GM19468 (cell line): ENCODE measurements around the gene NR6A1.

ENCODE experiments used
- ATAC-seq: cut with Tn5 transposase; IDR thresholded peaks from one replicate; pipeline ENCODE4 v1.9.1; 2021; ENCODE audit warnings: mild to moderate bottlenecking, moderate library complexity, moderate number of reproducible peaks; ENCODE audit not compliant: unreplicated experiment; ENCODE audit errors: extremely low read depth

NR6A1 gene

DNA sequence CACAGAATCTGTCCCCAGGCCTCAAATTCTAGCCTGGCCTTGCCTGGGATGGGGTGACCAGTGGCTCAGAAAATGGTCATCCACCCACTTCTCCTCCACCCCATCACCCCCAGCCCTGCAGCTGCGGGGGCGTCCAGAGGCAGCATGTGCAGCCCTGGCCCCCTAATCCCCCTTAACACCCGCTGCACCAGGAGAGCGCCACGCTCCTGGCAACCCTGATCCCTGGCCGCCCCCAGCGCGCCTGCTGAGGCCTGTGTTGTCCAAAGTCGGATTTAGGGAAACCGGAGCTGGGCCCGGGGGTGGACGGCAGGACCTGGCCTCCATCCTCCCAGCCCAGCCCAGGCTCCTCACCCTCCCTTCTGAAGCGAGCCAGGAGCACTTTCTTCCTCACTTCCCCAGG, 285.9 kb downstream of the NR6A1 start:
- ATAC-seq: no peak

DNA sequence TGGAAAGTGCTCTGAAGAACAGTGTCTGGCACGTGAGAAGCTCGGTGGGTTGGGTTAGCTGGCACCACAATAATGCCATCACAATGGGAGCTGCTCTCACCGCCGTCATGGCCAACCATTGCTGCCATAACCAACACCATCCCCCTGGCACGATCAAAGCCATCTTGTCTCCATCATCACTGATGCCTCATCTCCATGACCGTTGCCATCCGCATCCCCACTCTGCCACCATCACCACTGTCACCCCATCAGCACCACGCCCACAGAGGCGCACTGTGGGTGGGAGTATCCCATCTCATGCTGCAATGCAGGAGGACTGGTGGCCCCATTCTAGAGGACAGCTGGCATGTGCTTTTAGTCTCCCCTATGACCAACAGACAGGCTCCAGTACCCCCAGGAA, 287.6 kb downstream of the NR6A1 start:
- no peak for ATAC-seq

DNA sequence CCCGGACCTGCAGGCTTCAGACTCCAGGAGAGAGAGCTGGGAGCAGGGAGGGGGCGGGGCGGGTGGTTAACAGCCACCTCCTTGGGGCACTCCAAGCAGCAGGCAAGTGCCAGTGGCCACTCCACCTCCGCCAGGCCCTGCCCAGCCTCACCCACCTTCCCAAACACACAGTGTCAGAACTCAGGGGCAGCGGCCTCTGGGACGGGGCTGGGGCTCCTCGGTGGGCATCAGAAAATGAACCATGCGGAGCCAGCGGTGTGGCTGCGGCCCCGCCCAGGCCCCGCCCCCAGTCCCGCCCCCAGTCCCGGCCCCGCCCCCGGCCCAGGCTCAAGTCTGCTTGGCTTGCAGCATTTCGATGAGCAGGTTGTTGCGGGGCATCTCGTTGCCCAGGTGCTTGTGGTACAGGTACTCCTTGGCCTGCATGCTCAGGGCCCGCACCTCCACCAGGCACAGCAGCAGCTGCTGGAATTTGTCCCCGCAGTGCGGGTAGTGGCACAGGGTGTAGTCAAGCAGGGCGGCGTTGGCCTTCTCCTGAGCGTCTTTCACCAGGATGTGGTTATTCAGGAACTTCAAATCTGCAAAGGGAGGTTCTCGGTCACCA, 288.6 kb downstream of the NR6A1 start:
- no peak for ATAC-seq

DNA sequence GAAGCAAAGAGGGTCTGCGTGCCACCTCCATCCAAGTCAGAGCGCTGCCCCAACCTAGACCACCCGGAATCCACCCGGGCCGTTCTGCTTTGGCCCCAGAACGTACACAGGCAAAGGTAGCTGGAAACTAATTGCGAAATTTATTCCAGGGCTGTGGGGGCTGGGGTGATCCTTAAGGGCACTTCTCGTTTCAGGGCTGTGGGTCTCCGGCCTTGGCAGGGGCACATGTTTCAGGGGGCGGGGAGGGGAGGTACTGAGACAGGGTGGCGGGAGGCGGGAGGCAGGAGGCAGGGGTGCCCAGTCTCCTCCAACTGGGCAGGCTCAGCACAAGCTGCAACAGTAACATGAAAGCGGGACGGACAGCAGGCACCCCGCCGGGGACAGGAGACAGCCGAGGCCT, 290.0 kb downstream of the NR6A1 start:
- no peak for ATAC-seq

DNA sequence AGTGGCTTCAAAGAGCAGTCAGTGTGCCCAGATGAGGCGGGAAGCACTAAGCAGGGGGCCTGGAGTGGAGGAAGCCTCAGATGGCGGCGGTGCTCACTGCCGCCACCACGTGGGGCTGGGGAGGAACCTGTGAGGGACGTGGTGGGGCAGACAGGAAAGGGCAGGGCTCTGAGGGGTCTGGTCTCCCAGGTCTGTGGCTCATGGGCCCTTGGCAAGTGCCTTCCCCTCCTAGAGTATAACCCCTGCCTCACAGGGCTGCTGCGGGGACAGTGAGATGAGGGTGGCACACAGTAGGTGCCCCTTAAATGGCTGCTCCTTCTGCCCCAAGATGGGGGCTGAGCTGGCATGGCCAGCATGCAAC, 290.5 kb downstream of the NR6A1 start:
- ATAC-seq: no peak

DNA sequence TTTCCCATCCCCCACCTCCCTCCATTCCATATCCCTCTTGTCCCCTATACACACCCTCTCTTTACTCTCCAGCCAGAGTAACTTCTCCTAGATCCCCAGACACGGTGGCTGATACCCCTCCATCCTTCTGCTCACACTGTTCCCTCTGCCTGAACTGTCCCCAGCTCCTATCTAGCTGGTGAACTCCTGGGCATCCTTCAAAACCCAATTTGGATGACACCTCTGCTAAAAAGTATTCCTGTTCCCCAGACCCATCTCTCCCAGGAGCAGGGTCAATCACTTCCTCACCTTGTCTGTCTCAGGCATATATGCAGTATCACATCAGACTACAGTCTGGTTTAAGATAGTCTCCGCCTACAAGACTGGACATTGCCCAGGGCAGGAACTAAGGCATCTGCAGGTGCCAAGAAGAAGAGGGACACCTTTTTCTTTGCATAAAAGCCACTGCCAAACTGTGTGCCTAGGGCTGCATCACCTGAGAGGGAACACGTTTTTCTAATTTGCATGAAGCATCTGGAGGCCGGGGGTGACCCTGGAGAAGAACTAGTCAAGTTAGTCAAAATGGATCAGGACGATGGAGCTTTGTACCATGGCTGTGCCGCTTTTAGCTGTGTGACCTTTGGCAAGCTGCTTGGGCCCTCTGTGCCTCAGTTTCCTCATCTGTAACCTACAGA, 291.0 kb downstream of the NR6A1 start:
- ATAC-seq: no peak

DNA sequence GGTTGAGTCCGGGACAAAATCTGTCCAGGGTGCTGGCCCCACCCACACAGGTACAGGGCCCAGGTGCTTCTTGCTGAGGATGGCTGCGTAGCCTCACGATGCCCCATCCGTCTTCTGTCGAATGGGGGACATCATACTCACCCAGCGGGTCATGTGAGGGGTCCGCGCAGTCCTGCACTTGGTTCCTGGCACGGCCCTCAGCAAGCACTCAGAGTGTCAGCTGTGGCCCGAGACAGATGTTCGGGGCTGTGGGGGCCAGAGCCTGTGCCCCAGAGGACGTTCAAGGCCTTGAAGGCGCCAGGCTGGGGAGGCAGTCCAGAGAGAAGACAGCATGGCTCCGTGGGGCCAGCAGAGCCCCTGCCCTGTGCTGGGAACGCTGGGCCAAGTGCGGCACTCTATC, 291.7 kb downstream of the NR6A1 start:
- no peak for ATAC-seq

DNA sequence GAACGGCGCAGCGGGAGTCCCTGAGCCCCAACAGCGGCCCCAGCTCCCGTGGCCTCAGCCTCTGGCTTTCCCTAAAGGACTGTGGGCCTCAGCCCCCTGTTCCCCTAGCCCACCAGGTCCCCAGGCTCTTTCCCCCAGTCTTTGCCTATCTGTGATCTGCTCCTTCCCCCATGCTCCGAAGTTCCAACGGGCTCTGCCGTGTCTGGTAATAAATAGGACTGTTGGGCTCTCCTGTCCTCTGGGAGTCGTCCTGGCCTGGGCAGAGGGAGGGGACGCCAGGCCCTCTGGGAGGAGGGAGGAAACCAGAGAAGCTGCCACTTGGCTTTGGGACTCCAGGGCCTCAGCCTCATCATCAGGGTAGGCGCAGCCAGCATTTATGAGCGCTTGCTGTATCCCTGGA, 292.8 kb downstream of the NR6A1 start:
- no peak for ATAC-seq

DNA sequence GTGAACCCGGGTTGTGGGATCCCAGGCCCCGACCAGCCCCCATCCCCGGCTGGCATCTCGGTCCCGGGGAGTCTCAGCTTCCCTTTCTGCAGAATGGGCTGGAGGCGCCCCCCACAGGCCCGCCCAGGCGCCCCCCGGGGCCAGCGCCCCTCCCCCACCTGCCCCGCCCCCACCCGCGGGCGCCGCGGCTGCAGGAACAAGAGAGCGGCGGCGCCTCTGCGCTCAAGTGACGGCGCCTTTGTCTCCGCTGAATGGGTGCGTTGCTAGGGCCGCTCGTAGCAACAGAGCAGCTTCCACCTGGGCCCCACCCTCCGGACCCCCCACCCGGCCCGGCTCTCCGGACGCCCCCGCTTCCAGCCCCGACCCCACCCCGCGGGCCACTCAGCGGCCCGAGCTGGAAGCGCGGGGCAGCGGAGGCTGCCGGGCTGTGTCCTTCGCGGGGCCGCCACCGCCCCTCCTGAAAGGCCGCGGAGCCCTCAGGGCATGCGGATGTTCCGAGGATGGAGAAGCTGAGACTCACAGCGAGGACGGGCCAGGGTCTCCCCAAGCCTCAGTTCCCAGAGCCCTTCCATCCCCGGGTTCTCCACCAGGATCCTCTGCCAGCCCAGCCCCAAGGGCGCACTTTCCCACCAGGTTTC, 293.3 kb downstream of the NR6A1 start:
- no peak for ATAC-seq

DNA sequence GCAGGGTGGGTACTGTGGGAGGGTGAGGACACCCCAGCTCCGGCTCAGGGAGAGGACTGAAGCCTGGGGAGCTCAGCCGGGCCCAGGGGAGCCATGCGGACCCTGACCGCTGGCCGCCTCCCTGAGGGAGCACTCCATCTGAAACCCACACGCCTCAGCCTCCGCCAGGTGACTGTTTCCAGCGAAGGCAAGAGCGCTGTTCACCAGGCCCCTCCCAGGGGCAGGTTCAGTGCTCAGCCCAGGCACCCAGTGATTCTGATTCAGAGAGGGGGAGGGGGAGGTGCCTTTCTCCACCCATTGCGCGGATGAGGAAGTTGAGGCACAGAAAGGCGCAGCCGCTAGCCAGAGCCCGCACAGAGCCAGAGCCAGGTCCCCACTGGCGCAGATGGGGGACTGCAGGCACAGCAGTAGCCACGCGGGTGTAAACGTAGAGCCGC, 293.9 kb downstream of the NR6A1 start:
- ATAC-seq: no peak

DNA sequence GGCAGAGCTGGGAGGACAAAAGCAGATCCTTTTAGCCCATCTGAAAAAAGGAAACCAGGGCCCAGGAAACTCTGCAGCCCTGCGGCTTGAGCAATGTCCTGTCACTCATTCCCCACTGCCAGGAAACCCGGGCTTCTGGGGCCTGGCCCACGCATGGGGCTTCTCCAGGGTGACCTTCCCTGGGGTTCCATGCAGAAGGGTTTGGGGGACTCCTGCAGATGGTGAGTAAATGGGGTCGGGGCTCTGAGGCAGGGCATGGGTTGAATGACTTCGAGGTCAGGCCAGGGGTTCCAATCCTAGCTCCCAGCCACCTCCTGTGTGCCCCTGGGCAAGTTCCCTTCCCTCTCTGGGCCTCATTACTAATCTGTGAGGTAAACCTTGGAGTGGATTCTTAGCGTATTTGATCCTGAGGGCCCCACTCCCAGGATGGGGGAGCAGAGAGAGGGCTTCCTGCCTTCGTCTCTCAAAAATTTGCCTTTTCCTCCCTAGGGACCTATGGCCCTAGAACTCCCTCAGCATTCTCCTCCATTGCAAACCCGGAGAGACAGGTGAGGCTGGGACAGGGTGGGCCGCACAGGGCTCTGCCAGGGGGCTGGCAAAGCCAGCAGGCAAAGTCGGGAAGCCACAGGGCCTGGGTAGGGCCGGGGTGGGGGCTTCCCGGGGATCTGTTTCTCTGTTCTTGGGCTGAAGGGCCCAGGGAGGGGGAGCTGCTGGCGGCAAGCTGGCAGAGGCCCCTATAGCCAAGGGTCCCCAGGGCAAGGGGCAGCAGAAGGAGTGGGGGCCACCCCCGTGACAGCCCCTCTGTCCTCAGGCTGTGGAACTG, 295.0 kb downstream of the NR6A1 start:
- ATAC-seq: no peak

DNA sequence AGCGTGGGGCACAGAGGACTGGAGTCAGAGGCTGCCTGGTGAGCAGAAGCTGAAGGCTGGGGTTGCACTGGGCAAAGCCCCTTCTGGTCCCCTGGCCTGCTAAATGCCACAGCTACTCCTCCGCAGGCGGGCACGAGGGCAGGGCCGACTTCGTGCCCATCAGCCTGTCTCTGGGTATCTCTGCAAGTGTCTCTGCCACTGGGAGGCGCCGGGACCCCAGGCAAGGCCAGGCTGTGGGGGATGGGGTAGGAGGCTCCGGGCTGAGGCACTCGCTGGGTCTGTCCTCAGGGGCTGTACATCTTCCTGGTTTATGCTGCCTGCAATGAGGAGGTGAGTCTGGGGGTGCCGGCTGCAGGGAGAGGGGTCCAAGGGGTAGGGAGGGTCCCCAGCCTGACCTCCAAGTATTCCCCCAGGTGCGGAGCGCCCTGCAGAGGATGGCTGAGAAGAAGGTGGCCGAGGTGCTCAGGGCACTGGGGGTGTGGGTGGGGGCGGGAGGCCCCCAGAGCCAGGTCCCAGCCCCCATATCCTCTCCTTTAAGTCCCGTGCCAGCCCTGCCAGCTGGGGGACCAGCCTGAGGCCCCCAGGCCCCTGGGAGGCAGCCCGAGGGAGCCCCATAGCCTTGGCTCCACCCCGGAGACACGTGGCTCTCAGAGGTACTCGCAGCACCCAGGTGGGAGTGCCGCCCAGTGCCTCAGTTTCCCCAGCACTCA, 295.8 kb downstream of the NR6A1 start:
- ATAC-seq: no peak

DNA sequence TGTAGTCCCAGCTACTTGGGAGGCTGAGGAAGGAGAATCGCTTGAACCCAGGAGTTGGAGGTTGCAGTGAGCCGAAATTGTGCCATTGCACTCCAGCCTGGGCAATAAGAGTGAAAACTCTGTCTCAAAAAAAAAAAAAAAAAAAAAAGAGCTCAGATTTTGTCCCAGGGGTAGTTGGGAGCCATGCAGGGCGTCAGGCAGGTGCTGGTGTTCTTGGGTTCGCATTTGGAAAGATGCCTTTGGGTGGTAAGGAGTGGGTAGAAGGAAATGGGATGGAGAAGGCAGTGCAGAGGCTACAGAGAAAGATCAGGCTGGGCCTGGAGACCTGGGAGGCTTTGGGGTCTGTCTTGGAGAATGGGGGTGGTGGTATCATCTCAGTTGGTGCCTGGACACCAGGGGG, 297.0 kb downstream of the NR6A1 start:
- ATAC-seq: no peak

DNA sequence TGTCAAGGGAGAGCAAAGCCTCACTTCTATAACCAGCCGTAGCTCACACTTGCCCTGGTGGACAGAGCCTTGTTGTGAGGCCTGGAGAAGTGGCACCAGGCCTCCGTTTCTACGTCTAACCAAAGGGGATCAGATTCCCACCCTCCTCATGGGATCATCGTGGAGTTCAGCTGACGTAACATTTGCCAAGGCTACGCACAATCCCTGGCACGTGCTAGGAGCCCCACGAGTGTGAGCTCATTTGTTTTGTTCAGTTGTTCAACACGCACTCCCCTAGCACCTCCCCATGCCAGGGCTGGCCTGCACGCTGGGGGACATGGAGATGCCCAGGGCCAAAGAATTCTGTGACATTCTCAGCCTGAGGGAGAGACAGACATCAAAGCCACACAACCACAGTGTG, 297.8 kb downstream of the NR6A1 start:
- no peak for ATAC-seq

DNA sequence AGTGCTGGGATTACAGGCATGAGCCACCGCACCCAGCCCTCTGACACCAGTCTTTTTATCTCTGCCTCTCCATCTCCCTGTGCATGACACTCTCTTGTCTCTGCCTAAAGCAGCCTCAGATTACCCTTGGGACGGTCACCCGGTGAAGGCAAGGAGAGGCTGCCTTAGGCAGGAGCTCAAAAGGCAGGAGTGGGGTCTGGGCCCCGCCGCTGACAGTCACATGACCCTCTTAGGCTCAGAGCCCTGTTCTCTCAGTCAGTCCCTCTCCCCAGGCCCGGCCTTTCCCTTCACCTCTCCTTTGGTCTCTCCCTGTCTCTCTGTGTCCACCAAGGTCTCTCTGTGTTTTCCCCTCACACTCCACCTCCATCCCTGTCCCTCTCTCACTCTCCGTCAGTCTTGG, 298.3 kb downstream of the NR6A1 start:
- ATAC-seq: no peak

DNA sequence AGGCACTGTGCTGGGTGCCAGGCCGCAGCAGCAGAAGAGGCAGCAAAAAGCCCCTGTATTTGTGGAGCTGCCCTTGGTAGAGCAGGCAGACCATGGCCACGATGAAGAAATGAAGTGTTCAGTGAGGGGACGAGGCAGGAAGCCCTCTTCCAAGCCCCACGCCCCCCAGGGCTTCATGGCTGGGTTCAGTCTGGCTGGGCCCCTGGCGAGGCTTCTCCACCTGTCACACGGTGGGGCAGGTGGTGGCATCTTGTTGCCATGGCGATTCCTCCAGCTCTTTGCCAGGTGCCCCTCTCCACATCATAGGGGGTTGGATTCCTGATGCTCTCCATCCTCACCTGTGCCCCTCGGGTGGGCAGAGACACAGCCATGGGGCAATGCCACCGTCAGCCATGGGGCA, 299.4 kb downstream of the NR6A1 start:
- no peak for ATAC-seq

DNA sequence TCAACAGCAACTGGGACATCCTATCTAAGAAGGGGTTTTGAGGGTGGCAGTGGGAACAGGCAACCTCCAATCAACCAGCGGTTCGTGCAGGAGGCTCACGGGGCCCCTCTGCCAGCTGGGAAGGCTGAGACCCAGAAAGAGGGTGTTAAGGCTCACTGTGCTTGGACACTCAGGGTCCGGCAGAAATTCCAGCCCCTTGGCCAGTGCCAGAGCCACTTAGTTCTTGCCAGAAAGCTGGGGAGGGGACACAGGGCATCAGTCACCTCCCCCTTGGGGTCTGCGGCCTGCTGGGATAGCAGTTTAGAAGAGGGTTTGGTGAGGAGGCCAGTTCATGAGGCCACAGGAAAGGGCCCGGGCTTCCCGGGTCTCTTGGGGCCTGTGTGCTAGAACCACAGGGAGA, 300.4 kb downstream of the NR6A1 start:
- ATAC-seq: no peak

DNA sequence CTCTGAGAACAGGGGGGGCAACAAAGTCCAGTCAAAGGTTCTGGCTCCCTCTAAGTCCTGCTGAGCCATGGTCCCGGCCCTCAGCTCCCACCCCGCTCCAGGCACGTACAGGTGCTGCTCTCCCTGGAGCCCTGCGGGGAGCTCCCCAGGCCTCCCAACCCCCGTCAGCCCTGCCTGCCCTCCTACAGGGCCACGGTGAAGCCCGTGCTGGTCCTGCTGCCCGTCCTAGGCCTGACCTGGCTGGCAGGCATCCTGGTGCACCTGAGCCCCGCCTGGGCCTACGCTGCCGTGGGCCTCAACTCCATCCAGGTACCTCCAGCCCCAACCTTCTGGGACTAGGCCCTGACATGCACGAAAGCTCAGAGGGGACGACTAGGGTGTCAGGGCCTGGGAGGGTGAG, 300.8 kb downstream of the NR6A1 start:
- no peak for ATAC-seq

DNA sequence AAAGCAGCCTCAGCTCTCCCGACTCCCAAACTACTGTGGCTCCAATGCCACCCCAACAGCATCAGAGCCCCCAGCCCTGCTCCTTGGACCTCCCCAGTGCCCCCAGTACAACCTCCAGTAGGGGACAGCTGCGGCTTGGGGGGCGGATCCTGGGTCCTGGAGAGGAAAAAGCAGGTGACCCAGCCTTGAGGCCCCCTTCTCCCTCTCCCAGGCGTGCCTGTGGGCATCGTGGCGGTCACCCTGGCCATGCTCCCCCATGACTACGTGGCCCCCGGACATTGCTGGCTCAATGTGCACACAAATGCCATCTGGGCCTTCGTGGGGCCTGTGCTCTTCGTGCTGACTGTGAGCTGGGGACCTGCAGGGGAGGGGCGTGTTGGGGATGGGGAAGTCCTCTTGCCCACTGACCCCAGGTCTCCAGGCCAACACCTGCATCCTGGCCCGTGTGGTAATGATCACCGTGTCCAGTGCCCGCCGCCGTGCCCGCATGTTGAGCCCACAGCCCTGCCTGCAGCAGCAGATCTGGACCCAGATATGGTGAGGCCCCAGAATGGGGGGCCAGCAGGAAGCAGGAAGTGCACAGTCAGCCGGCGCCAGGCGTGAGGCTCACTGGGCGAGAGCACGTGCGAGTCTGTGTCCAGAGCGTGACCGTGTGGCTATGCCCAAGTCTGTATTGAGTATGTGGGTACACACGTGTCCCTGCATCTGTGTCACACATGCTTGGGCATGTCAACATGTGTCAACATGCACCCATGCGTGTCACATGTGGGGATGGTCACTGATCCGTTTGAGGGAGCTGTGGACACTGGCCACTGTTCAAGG, 301.9 kb downstream of the NR6A1 start:
- no peak for ATAC-seq
